Activated CD4-positive, alpha-beta T cell treated with anti-CD3 and anti-CD28 coated beads, Interleukin-2, Interleukin-4, amounts not matched to agents 100 ng/mL and 50 ng/mL, durations not matched to agents 16 hours and 8 hours (primary cell): ENCODE measurements around the gene ERGIC2.

Experiments
- DNase-seq: peaks from one replicate; pipeline ENCODE4 v3.0.0-alpha.2; 2020; ENCODE audit warnings: low spot score

ERGIC2 gene

GRCh38 chr12:29374913-29375312 is 6.1 kb downstream of the ERGIC2 start:
- no peak for DNase-seq

GRCh38 chr12:29374012-29374411 is 7.0 kb downstream of the ERGIC2 start:
- no peak for DNase-seq

GRCh38 chr12:29365091-29365490 is 15.9 kb downstream of the ERGIC2 start:
- DNase-seq, result no peak

- no peak for DNase-seq
Observed at GRCh38 chr12:29354954-29355353, 26.0 kb downstream of the ERGIC2 start.

GRCh38 chr12:29350080-29350479 is 30.9 kb downstream of the ERGIC2 start:
- DNase-seq, result no peak

GRCh38 chr12:29346769-29347421 is 34.1 kb downstream of the ERGIC2 start:
- DNase-seq, result no peak

GRCh38 chr12:29343022-29343799 is 37.8 kb downstream of the ERGIC2 start:
- no peak for DNase-seq

DNA sequence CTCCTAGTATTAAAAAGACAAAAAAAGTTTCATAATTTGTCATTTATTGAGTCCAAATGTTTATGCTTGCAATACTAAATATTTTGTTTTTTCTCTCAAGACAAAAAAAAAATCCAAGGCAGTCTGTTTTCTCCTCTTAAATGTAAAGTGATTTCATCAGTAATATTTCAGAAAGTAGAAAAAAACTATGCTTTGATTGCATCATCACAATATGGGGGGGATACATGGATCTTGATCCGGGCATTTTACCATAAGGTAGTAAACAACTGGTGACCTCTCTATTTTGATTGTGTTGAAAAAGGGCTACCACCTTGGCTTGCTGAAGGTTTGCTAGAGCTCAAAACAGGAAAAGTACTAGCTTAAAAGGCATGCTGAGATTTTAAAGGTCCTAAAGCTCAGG is 43.6 kb downstream of the ERGIC2 start:
- DNase-seq, result no peak

- DNase-seq, result no peak
Observed at GRCh38 chr12:29334937-29335336, 46.0 kb downstream of the ERGIC2 start.

DNA sequence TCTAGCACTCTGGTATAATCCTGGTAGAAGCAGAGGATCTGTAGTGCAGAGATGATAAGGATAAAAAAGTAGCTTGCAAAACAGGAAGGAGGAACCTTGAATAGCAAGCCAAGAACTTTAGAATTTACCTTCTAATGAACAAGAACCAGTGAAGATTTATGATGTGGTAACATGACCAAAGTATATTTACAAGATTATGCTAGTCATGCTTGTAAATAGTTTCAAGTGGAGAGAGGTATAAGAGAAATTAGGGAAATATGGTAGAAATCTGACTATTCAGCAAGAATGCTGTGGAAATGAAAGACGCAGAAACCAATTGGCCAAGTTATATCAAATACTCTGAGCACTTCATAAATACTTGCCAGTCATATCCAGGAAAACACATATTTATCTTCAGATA is 47.8 kb downstream of the ERGIC2 start:
- DNase-seq, result no peak

DNA sequence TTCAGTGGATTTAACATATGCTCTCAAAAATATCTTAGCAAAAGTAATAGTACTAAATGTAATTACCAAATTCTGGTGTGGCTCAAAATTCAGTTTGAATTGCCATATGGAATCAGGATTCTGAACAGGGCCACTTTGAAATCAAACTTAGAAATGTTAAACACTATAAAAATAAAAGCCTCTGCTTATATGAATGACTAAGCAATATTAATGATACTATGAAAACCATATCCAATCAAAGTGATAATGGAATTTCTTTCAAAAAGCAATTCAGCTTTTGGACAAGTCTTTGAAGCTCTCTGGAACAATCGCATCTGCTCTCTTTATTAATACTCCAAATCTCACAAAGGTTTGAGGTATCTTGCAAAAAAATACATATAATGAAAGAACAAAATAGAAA is 51.6 kb downstream of the ERGIC2 start:
- no peak for DNase-seq

GRCh38 chr12:29322157-29322556 is 58.8 kb downstream of the ERGIC2 start:
- DNase-seq, result no peak

GRCh38 chr12:29320295-29321085 is 60.5 kb downstream of the ERGIC2 start:
- DNase-seq, result no peak

DNA sequence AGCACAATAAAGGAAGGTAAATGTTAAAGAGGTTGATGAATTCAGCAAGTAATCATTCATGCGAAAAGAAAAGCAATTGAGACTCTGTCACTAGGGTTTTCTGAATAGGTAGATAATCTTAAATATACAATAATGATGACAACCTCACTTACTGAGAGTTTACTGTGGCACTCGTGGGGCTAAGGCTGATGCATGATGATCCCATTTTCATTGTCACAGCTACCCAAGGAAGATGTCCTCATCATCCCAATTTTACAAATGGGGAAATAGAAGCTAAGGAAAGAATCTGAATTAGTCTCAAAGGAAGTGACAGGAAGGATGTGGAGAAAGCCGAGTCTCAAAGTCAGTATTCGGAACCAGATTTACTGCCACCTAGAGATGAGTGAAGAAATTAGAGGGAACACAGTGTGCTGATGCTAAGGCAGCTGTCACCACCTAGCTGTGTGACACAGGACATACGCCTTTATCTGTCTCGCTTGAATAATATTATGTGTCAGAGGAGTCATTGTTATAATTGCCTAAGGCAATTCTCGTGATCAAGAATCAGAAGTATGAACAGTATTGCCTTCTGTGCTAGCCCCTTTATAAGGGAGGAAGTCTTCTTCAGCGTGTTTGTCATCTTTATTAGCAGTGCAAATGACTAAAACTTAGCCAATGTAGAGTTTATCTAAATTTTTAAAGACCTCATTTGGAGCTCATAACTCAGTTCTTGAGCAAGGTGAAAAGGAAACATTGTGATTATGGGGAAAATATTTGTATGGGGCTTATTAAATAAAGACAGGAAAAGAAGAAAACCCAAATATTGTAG is 63.2 kb downstream of the ERGIC2 start:
- peak; percentile 72 for DNase-seq

- DNase-seq, result no peak
Observed at GRCh38 chr12:29316752-29317151, 64.2 kb downstream of the ERGIC2 start.

DNA sequence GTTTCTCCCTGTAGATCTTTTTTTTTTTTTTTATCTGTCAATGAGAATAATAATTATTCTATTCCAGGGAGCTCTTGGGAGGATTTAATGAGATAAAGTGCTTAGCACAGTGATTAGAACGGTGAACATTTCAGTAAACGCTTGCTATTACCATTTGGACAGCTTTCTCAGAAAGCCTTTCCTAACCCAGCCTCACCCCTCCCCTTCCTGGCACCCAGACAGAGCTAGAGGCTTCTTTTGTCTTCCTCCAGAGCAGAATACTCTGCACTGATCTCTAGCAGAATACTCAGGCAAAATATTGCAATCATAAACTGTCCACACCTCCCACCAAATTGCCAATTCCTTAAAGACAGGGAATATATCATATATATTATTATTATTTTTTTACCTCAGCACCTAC is 66.6 kb downstream of the ERGIC2 start:
- no peak for DNase-seq

DNA sequence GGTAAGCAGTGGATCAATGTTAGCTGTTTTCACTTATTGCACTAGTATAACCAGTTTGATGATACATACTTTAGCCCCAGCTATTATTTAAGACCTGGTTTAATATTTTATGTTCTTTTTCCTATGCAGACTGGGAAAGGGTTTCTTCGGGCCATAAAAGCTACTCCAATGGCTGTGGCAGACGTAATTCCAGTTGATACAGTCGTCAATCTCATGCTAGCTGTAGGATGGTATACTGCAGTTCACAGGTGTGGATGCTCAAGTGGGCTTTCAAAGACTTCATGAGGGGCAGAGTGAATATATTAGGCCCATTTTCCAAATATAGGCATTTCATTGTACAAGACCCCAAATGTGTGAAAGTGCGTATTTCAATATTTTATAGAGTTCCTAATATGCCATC is 70.1 kb downstream of the ERGIC2 start:
- DNase-seq, result no peak

- DNase-seq, result no peak
Observed at GRCh38 chr12:29309320-29309902, 71.6 kb downstream of the ERGIC2 start.

DNA sequence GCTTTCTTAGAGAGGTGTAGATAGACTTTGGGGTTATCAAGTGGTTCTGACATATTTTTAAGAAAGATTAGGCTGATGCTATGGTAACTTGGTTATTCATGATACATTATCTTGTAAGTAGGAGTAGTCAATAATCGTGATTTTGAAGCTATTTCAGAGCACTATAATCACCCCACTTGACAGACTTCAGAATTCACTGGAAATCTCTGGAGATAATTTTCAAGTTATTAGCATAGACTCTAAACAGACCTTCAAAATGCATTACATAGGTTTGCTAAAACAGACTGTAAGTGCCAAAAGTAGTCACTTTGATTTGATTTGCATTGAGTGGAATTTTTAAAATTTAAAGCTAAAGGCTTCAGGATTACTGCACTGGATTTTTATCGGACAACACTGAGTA is 74.3 kb downstream of the ERGIC2 start:
- no peak for DNase-seq

DNA sequence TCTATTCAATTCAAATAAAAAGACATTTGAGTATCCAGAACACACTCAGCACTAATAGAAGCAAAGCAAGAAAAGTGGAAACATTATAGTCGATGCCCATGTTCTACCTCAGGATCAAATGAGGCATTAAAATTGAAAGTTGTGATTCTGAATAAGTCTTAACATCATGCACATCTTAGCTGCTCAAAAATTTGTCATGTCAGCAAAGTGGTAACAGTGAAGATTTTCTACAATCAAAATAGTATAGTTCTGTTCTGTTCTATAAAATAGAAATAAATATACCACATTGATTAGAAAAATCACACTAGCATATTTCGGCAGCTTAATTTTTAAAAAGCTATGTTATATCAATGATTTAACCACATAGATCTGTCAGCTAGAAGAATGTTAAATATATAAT is 74.7 kb downstream of the ERGIC2 start:
- DNase-seq, result no peak

GRCh38 chr12:29304388-29304787 is 76.6 kb downstream of the ERGIC2 start:
- DNase-seq, result no peak

GRCh38 chr12:29301114-29301513 is 79.9 kb downstream of the ERGIC2 start:
- DNase-seq, result no peak
